Measurements from ENCODE around the gene LINGO4. TPM values are rescaled to one million over a fixed set of nuclear protein-coding genes. Genes with fewer than 3 reads are reported as not detected.

The LINGO4 gene
- total RNA-seq, 1 experiment from 2014 or later, result not detected

DNA sequence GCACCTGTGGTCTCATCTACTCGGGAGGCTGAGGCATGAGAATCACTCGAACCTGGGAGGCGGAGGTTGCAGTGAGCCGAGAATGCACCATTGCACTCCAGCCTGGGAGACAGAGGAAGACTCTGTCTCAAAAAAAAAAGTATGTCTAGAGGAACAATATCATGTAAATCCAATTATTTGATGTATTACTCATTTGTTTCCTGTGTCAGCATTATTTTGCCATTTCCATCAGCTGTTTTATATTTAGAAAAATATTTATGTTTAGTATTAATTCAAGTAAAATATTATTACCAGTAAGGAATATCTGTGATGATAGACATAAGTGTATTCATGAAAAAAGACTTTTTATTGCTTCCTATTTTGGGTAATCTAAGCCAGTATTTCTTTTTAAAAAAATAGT is 27.9 kb downstream of the LINGO4 start:
- no peak overlapping the region for H3K27ac Mint-ChIP-seq (ENCODE audit: unreplicated experiment)
- H3K4me3 Mint-ChIP-seq (ENCODE audit: unreplicated experiment), result no peak overlapping the region
- no peaks in the 10 kb centered on the region for H3K9me3 ChIP-seq
- H3K27me3 ChIP-seq (replicated peaks; ENCODE audit: control insufficient read depth, insufficient read depth, low read length), result no peaks in the 10 kb centered on the region
- no peak for DNase-seq
- H3K36me3 ChIP-seq (ENCODE audit: control insufficient read depth, insufficient read depth, low read length), result no peaks in the 10 kb centered on the region; the same call in 1 of the 2 replicates
- TF ChIP-seq, protein P1, sequence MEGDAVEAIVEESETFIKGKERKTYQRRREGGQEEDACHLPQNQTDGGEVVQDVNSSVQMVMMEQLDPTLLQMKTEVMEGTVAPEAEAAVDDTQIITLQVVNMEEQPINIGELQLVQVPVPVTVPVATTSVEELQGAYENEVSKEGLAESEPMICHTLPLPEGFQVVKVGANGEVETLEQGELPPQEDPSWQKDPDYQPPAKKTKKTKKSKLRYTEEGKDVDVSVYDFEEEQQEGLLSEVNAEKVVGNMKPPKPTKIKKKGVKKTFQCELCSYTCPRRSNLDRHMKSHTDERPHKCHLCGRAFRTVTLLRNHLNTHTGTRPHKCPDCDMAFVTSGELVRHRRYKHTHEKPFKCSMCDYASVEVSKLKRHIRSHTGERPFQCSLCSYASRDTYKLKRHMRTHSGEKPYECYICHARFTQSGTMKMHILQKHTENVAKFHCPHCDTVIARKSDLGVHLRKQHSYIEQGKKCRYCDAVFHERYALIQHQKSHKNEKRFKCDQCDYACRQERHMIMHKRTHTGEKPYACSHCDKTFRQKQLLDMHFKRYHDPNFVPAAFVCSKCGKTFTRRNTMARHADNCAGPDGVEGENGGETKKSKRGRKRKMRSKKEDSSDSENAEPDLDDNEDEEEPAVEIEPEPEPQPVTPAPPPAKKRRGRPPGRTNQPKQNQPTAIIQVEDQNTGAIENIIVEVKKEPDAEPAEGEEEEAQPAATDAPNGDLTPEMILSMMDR (IDR thresholded peaks at IDR 0.05; ENCODE audit: insufficient read depth in 1 of 2, low read depth in 1 of 2, low read length in 1 of 2, severe bottlenecking in 1 of 2, unreplicated experiment in 1 of 2), result no peak
- intact Hi-C loops (cut with micrococcal nuclease; ENCODE audit: unreplicated experiment), result no loop called here
- no peaks in the 10 kb centered on the region for H3K36me3 Mint-ChIP-seq (ENCODE audit: insufficient read depth, unreplicated experiment)
- H3K9me3 Mint-ChIP-seq (ENCODE audit: unreplicated experiment), result no peaks in the 10 kb centered on the region
- no peaks in the 10 kb centered on the region for H3K27me3 Mint-ChIP-seq (ENCODE audit: insufficient read depth, unreplicated experiment)
- CTCF ChIA-PET, result no interaction called here
- BruUV-seq (replicated peaks), result no TSS peak
- POLR2A ChIA-PET, result no interaction called here
- no peak overlapping the region for H3K4me3 ChIP-seq (ENCODE audit: low read depth, low read length)
- H3K4me1 ChIP-seq, result no peaks in the 10 kb centered on the region
- no peaks in the 10 kb centered on the region for H3K4me1 Mint-ChIP-seq (ENCODE audit: low read depth, unreplicated experiment)

DNA sequence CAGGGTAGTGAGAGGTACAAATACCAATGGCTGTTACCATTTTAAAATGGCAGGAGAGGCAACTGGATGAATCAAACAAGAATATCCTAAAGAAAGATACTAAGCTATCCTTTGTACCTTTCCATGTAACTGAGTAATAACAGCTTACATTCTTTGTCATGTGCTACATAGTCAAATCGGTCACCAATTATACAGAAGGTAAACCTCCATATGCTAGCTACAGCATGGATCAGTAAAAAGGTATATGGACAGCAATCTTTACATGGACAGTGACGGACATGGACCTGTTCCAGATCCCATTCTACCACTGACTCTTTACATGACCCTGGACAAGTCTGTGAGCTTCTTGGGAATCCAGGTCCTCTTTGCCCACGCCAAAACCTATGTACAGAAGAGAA is 28.6 kb downstream of the LINGO4 start:
- no peaks in the 10 kb centered on the region for H3K36me3 Mint-ChIP-seq (ENCODE audit: insufficient read depth, unreplicated experiment)

DNA sequence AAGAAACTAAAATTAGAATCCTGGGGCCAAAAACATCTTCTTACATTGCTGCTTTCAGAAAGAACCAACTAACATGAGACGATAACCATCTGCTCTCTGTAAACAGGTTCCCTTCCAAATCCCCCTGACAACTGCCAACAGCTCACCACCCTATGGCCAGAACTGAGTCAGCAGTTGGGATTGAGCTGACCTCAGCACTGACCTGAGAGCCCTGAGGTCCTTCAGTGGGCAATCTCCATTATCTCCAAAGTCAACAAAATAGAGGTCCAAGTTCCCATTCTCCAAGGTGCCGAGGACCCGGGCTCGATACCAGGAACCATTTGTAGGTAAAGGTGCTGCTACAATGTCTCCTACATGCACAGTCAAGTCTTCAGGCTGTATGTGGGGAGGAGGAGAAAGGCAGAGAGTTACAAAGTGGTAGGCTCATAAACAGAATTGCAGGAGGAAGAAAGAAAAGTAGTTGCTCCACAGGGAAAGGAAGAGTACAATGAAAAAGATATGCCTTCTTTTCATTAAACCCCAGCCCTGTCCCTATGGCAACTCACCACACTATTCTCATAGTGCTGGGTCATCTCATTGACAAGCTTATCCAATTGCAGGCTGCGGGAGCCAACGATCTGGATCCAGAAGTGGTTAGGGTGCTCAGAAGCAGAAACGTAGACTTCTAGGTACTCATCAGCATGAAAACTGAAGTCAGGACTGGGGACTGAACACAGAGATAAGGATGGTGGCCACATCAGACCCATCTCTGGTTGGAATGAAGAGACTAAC is 29.1 kb downstream of the LINGO4 start:
- H3K4me1 Mint-ChIP-seq (ENCODE audit: low read depth, unreplicated experiment), result no peaks in the 10 kb centered on the region
- H3K27ac Mint-ChIP-seq (ENCODE audit: unreplicated experiment), result no peak overlapping the region
- Histone ChIP-seq H3K27me3 (replicated peaks; ENCODE audit: control insufficient read depth, insufficient read depth, low read length) (no peaks in the 10 kb centered on the region), H3K4me1 (no peaks in the 10 kb centered on the region), H3K9me3 (no peaks in the 10 kb centered on the region), H3K36me3 (ENCODE audit: control insufficient read depth, insufficient read depth, low read length) (no peaks in the 10 kb centered on the region; the same call in 1 of the 2 replicates), H3K4me3 (ENCODE audit: low read depth, low read length) (no peak overlapping the region)
- BruUV-seq (replicated peaks), result no TSS peak
- no peaks in the 10 kb centered on the region for H3K9me3 Mint-ChIP-seq (ENCODE audit: unreplicated experiment)
- intact Hi-C loops (cut with micrococcal nuclease; ENCODE audit: unreplicated experiment), result no loop called here
- H3K27me3 Mint-ChIP-seq (ENCODE audit: insufficient read depth, unreplicated experiment), result no peaks in the 10 kb centered on the region
- no peaks in the 10 kb centered on the region for H3K36me3 Mint-ChIP-seq (ENCODE audit: insufficient read depth, unreplicated experiment)
- TF ChIP-seq, protein P1 (IDR thresholded peaks at IDR 0.05; ENCODE audit: insufficient read depth in 1 of 2, low read depth in 1 of 2, low read length in 1 of 2, severe bottlenecking in 1 of 2, unreplicated experiment in 1 of 2), result no peak
- POLR2A ChIA-PET, result no interaction called here
- CTCF ChIA-PET, result no interaction called here
- H3K4me3 Mint-ChIP-seq (ENCODE audit: unreplicated experiment), result no peak overlapping the region
- DNase-seq, result no peak

More for the DNA sequence above, 28.6 kb downstream of the LINGO4 start:
- H3K4me1 Mint-ChIP-seq (ENCODE audit: low read depth, unreplicated experiment), result no peaks in the 10 kb centered on the region
- DNase-seq, result no peak
- no peaks in the 10 kb centered on the region for H3K27me3 ChIP-seq (replicated peaks; ENCODE audit: control insufficient read depth, insufficient read depth, low read length)
- no peak overlapping the region for H3K27ac Mint-ChIP-seq (ENCODE audit: unreplicated experiment)
- ChIA-PET CTCF (no interaction called here), POLR2A (no interaction called here)
- no TSS peak for BruUV-seq (replicated peaks)
- intact Hi-C loops (cut with micrococcal nuclease; ENCODE audit: unreplicated experiment), result no loop called here
- no peaks in the 10 kb centered on the region for H3K4me1 ChIP-seq
- H3K4me3 ChIP-seq (ENCODE audit: low read depth, low read length), result no peak overlapping the region
- no peak overlapping the region for H3K4me3 Mint-ChIP-seq (ENCODE audit: unreplicated experiment)
- no peaks in the 10 kb centered on the region for H3K9me3 ChIP-seq
- H3K9me3 Mint-ChIP-seq (ENCODE audit: unreplicated experiment), result no peaks in the 10 kb centered on the region
- TF ChIP-seq, protein P1 (IDR thresholded peaks at IDR 0.05; ENCODE audit: insufficient read depth in 1 of 2, low read depth in 1 of 2, low read length in 1 of 2, severe bottlenecking in 1 of 2, unreplicated experiment in 1 of 2), result no peak
- H3K27me3 Mint-ChIP-seq (ENCODE audit: insufficient read depth, unreplicated experiment), result no peaks in the 10 kb centered on the region
- H3K36me3 ChIP-seq (ENCODE audit: control insufficient read depth, insufficient read depth, low read length), result no peaks in the 10 kb centered on the region; the same call in 1 of the 2 replicates
